T-helper 1 cell treated with Interleukin-12 subunit alpha and Interleukin-12 subunit beta and Interleukin-4 antibody, amounts not matched to agents 30 μg/mL and 1 μg/mL, for 36 hours (primary cell): ENCODE measurements around the gene VWA7.

Experiments used
- H3K27ac Mint-ChIP-seq: one replicate; pipeline ENCODE4 v1.8.0; 2021; ENCODE audit warnings: mild to moderate bottlenecking, mixed read lengths
- H3K27me3 Mint-ChIP-seq: one replicate; pipeline ENCODE4 v1.8.0; 2021; ENCODE audit warnings: low read depth, mixed read lengths
- H3K36me3 Mint-ChIP-seq: one replicate; pipeline ENCODE4 v1.8.0; 2021; ENCODE audit warnings: low read depth, mixed read lengths
- H3K4me1 Mint-ChIP-seq: one replicate; pipeline ENCODE4 v1.8.0; 2021; ENCODE audit warnings: low read depth, mixed read lengths
- H3K4me3 Mint-ChIP-seq: one replicate; pipeline ENCODE4 v1.8.0; 2021; ENCODE audit warnings: mild to moderate bottlenecking, moderate library complexity, mixed read lengths
- H3K9me3 Mint-ChIP-seq: one replicate; pipeline ENCODE4 v1.8.0; 2021; ENCODE audit warnings: mixed read lengths

VWA7 gene

DNA sequence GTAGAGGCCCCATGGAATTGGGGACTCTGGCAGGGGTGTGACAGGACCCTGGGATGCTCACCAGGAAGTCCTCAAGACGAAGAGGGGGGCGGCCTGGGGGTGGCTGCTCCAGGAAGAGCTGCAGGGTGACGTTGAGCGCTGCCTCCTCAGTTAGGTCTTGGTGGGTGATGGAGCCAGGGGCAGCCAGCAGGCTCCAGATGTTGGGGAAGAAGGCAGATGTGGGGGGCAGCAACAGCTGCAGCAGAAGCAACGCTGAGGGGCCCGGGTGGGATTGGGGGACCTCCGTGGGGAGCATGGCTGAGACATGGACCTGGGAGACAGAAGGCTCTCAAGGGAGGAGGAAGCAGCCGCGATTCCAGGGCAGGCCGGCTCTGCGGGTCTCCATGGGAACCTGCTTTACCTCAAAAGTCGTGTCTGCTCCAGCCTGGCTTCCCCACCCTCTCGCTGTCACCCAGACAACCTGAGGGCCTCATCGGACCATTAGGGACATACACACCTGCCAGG is 591 bp downstream of the VWA7 start:
- peaks cover 25% of the 10 kb centered on the region for H3K4me1 Mint-ChIP-seq
- H3K36me3 Mint-ChIP-seq: peaks cover 3% of the 10 kb centered on the region
- H3K4me3 Mint-ChIP-seq: no peak overlapping the region
- H3K27me3 Mint-ChIP-seq: no peaks in the 10 kb centered on the region
- no peaks in the 10 kb centered on the region for H3K9me3 Mint-ChIP-seq
- H3K27ac Mint-ChIP-seq: peak overlapping the region; percentile 81

GRCh38 chr6:31775633-31776484 is 1.3 kb downstream of the VWA7 start:
- H3K27me3 Mint-ChIP-seq: no peaks in the 10 kb centered on the region
- peaks cover 3% of the 10 kb centered on the region for H3K36me3 Mint-ChIP-seq
- no peaks in the 10 kb centered on the region for H3K9me3 Mint-ChIP-seq
- H3K27ac Mint-ChIP-seq: peak overlapping the region; percentile 81
- H3K4me1 Mint-ChIP-seq: peaks cover 30% of the 10 kb centered on the region
- peak overlapping the region; percentile 14 for H3K4me3 Mint-ChIP-seq

- Mint-ChIP-seq H3K4me3 (no peak overlapping the region), H3K27me3 (no peaks in the 10 kb centered on the region)
Measured at GRCh38 chr6:31775184-31775583, 1.9 kb downstream of the VWA7 start.

GRCh38 chr6:31771992-31772358 is 5.2 kb downstream of the VWA7 start:
- no peaks in the 10 kb centered on the region for H3K27me3 Mint-ChIP-seq
- H3K36me3 Mint-ChIP-seq: peaks cover 7% of the 10 kb centered on the region
- no peak overlapping the region for H3K27ac Mint-ChIP-seq
- H3K9me3 Mint-ChIP-seq: no peaks in the 10 kb centered on the region
- peaks cover 29% of the 10 kb centered on the region for H3K4me1 Mint-ChIP-seq
- no peak overlapping the region for H3K4me3 Mint-ChIP-seq

More at GRCh38 chr6:31775184-31775583, 1.9 kb downstream of the VWA7 start:
- Mint-ChIP-seq H3K36me3 (peaks cover 3% of the 10 kb centered on the region), H3K9me3 (no peaks in the 10 kb centered on the region), H3K4me1 (peaks cover 30% of the 10 kb centered on the region), H3K27ac (peak overlapping the region; percentile 81)

- Mint-ChIP-seq H3K36me3 (peaks cover 7% of the 10 kb centered on the region), H3K4me3 (no peak overlapping the region), H3K9me3 (no peaks in the 10 kb centered on the region), H3K27me3 (no peaks in the 10 kb centered on the region), H3K4me1 (peaks cover 23% of the 10 kb centered on the region), H3K27ac (peak overlapping the region; percentile 55)
Measured at GRCh38 chr6:31770860-31771259, 6.3 kb downstream of the VWA7 start.

GRCh38 chr6:31769684-31770371 is 7.3 kb downstream of the VWA7 start:
- no peaks in the 10 kb centered on the region for H3K27me3 Mint-ChIP-seq
- no peak overlapping the region for H3K4me3 Mint-ChIP-seq
- peaks cover 21% of the 10 kb centered on the region for H3K4me1 Mint-ChIP-seq
- peaks cover 7% of the 10 kb centered on the region for H3K36me3 Mint-ChIP-seq
- no peaks in the 10 kb centered on the region for H3K9me3 Mint-ChIP-seq
- peak overlapping the region; percentile 1 for H3K27ac Mint-ChIP-seq

- no peak overlapping the region for H3K4me3 Mint-ChIP-seq
- H3K36me3 Mint-ChIP-seq: peaks cover 9% of the 10 kb centered on the region
- no peaks in the 10 kb centered on the region for H3K27me3 Mint-ChIP-seq
- no peak overlapping the region for H3K27ac Mint-ChIP-seq
- no peaks in the 10 kb centered on the region for H3K9me3 Mint-ChIP-seq
- H3K4me1 Mint-ChIP-seq: peaks cover 27% of the 10 kb centered on the region
Measured at GRCh38 chr6:31768363-31769257, 8.5 kb downstream of the VWA7 start.

DNA sequence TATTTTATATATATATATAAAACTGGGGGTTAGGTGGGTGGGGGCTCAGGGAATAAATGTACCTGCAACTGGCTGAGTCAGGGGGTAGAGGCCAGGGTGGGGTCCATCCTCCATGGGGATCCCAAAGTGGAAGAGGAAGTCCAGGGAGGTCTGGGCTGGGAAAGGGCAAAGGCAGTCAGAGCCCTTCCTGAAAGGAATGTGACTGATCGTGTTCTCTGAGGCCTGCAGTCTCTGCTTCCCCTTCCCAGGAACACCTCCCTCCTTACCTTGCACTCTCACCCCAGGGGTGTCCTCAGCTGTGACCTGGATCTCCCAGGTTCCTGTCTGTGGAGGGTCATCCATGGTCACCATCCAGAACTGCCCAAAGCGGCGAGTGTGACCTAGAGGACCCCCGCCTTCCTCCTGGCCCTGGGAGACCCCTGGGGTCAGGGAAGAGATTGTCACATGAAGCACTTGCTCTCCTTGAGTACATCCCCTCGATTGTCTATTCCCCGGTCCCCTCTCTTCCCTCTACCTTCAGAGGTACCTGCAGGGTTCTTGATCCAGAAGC is 10.0 kb downstream of the VWA7 start:
- no peak overlapping the region for H3K27ac Mint-ChIP-seq
- peaks cover 14% of the 10 kb centered on the region for H3K36me3 Mint-ChIP-seq
- H3K4me3 Mint-ChIP-seq: no peak overlapping the region
- H3K27me3 Mint-ChIP-seq: no peaks in the 10 kb centered on the region
- peaks cover 25% of the 10 kb centered on the region for H3K4me1 Mint-ChIP-seq
- no peaks in the 10 kb centered on the region for H3K9me3 Mint-ChIP-seq

- peaks cover 12% of the 10 kb centered on the region for H3K36me3 Mint-ChIP-seq
- H3K27ac Mint-ChIP-seq: no peak overlapping the region
- peaks cover 21% of the 10 kb centered on the region for H3K4me1 Mint-ChIP-seq
- no peaks in the 10 kb centered on the region for H3K27me3 Mint-ChIP-seq
- H3K9me3 Mint-ChIP-seq: no peaks in the 10 kb centered on the region
- H3K4me3 Mint-ChIP-seq: no peak overlapping the region
Measured at GRCh38 chr6:31765910-31766794, 11.0 kb downstream of the VWA7 start.

DNA sequence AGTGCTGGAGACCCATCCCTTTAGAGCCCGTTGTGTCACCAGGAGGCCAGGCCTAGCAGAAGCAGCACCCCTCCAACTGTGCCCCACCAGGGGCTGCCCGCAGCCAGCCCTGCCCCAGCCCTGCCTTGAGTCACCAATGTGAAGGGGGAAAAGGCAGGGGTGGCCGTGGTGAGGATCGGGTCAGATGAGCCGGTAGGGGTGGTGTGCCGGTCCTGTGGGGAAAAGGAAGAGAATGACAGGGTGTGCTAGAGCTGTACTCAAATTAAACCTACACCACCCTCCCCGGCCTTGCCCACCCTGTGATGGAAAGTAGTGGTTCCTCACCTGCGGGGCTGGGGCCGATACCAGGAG is 11.6 kb downstream of the VWA7 start:
- H3K36me3 Mint-ChIP-seq: peaks cover 12% of the 10 kb centered on the region
- H3K27me3 Mint-ChIP-seq: no peaks in the 10 kb centered on the region
- no peak overlapping the region for H3K4me3 Mint-ChIP-seq
- no peak overlapping the region for H3K27ac Mint-ChIP-seq
- H3K9me3 Mint-ChIP-seq: no peaks in the 10 kb centered on the region
- peaks cover 22% of the 10 kb centered on the region for H3K4me1 Mint-ChIP-seq

DNA sequence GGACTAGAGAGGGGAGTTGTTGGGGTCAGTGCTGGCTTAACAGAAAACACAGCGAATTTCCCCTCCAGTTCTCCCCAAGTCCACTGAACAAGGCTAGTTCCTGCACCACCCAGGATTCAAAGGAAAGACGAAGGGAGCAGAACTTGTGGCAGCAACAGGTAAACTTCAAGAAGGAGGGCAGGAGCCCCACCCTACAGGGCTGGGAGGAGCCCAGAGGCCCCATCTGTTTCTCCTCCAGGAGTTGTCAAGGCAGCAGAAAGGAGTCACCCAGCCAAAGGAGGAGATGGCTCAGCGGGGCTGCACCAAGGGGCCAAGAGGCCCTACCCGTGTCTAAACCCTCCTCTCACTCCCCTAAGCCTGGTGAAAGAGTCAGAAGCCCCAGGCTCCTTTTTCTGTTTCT is 12.9 kb downstream of the VWA7 start:
- Mint-ChIP-seq H3K9me3 (no peaks in the 10 kb centered on the region), H3K36me3 (peaks cover 16% of the 10 kb centered on the region), H3K4me1 (peaks cover 20% of the 10 kb centered on the region), H3K4me3 (no peak overlapping the region), H3K27me3 (no peaks in the 10 kb centered on the region), H3K27ac (peak overlapping the region; percentile 14)

GRCh38 chr6:31763619-31763940 is 13.5 kb downstream of the VWA7 start:
- Mint-ChIP-seq H3K36me3 (peaks cover 18% of the 10 kb centered on the region), H3K4me1 (peaks cover 21% of the 10 kb centered on the region), H3K27me3 (no peaks in the 10 kb centered on the region), H3K9me3 (no peaks in the 10 kb centered on the region), H3K27ac (peak overlapping the region; percentile 73), H3K4me3 (no peak overlapping the region)

DNA sequence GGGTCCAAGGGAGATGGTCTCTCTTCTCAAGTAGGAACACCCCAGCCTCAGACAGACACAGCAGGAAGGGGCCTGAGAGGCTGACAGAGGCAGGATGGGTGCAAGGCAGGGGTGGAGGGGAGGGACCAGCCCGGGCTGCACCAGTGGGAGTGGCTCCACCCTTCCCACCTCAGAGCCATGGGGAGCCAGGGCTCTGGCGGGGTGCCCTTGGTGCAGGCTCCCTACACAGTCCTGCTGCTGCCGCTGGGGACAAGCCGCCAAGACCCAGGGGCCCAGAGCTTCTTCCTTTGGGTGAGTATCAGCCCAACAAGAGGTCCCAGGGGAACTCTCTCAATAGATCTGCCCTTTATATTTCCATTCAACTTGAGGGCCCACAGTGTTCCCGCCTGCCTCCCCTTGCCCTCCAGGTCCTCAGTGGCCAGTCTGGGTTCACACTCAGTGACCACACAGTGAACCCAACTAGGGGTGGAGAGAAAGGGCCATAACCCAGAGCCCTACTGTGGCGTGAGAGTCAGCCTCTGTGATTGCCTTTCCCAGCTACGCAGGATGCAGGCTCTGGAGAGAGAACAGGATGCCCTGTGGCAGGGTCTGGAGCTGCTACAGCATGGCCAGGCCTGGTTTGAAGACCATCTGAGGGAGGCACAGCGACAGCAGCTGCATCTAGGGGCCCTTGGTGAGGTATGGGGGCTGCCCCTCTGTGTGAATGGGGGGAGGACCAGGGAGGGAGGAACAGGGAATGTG is 14.1 kb downstream of the VWA7 start:
- no peaks in the 10 kb centered on the region for H3K27me3 Mint-ChIP-seq
- peaks cover 19% of the 10 kb centered on the region for H3K36me3 Mint-ChIP-seq
- peak overlapping the region; percentile 73 for H3K27ac Mint-ChIP-seq
- no peak overlapping the region for H3K4me3 Mint-ChIP-seq
- peaks cover 21% of the 10 kb centered on the region for H3K4me1 Mint-ChIP-seq
- H3K9me3 Mint-ChIP-seq: no peaks in the 10 kb centered on the region
